Gastroesophageal sphincter (tissue), 3 donors: ENCODE data around the gene GABRA6.

ENCODE experiments used
- CTCF ChIP-seq, 4 experiments: fragments of 200-600 bp in 2 of 4; fragments of 450-650 bp in 2 of 4; sonication (generic) in 1 of 4; IDR thresholded peaks; one replicate each; pipeline ENCODE4 v1.5.1; 2017 to 2019; ENCODE audit warnings: antibody characterized with exemption in 4 of 4, mild to moderate bottlenecking in 2 of 4, moderate library complexity in 2 of 4
- EP300 ChIP-seq: sonication (generic); formaldehyde crosslinking; IDR thresholded peaks from one replicate; pipeline ENCODE4 v1.6.1; 2017; ENCODE audit warnings: antibody characterized with exemption, mild to moderate bottlenecking
- POLR2A ChIP-seq, 2 donors: fragments of 450-650 bp; IDR thresholded peaks; one replicate each; pipeline ENCODE4 v1.6.1; 2017; ENCODE audit warnings: antibody characterized with exemption in 2 of 2, mild to moderate bottlenecking in 2 of 2, moderate library complexity in 1 of 2

GRCh38 chr5:161660806-161661205 lies 24.7 kb upstream of the GABRA6 start:
- TF ChIP-seq CTCF (IDR thresholded peaks at IDR 0.05) (no peak), POLR2A (IDR thresholded peaks at IDR 0.05) (no peak), EP300 (no peak)
